BLaER1 treated with 17β-estradiol and CSF1 and Interleukin-3, amounts not matched to agents 10 nM and 100 nM (cell line): ENCODE measurements around the gene FKBP5.

Source experiments
- H3K27ac ChIP-seq, 11 experiments: shearing (Covaris generic); formaldehyde crosslinking; 2 replicates each; pipeline ENCODE4 v1.8.1; 2022
- H3K27me3 ChIP-seq, 11 experiments: shearing (Covaris generic); formaldehyde crosslinking; 2 replicates each; pipeline ENCODE4 v1.8.1; 2022
- H3K36me3 ChIP-seq, 11 experiments: shearing (Covaris generic); formaldehyde crosslinking; 2 replicates each; pipeline ENCODE4 v1.8.1; 2022
- H3K4me1 ChIP-seq, 10 experiments: shearing (Covaris generic); formaldehyde crosslinking; 2 replicates each; pipeline ENCODE4 v1.8.1; 2022
- H3K4me2 ChIP-seq, 11 experiments: shearing (Covaris generic); formaldehyde crosslinking; 2 replicates each; pipeline ENCODE4 v1.8.1; 2022
- H3K4me3 ChIP-seq, 10 experiments: shearing (Covaris generic); formaldehyde crosslinking; 2 replicates each; pipeline ENCODE4 v1.8.1; 2022
- H3K9ac ChIP-seq, 11 experiments: shearing (Covaris generic); formaldehyde crosslinking; 2 replicates each; pipeline ENCODE4 v1.8.1; 2022
- H3K9me3 ChIP-seq, 11 experiments: shearing (Covaris generic); formaldehyde crosslinking; replicated peaks in 1 of 11; 2 replicates each; pipeline ENCODE4 v1.8.1; 2022
- H4K20me1 ChIP-seq, 11 experiments: shearing (Covaris generic); formaldehyde crosslinking; 2 replicates each; pipeline ENCODE4 v1.8.1; 2022
- Cebpa-rat ChIP-seq, 11 experiments: shearing (Covaris generic); IDR thresholded peaks; 2 replicates each; pipeline ENCODE4 v1.8.1; 2022

FKBP5 gene

DNA sequence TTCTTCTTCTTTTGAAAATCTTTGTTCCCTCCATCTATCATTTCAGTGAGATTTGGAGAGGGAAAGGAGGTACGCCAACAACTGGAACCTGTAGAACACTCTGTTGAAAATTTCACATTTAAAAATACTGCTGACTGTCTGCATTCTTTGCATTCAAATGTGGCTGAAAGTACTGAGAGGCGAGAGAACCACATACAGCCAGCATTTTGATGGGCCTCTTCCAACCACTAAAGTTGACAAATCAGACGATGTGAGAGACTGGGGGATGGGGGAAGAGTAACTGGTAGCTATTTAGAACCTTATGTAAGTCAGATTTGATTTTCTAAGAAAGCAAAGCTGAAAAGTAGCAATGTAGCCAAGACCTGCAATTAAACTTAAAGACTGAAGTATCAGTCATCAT, 77.5 kb downstream of the FKBP5 start:
- Histone ChIP-seq H3K27ac (no peak overlapping the region; a peak in 1 of 22 replicates), H3K9ac (no peak overlapping the region), H3K4me1 (peaks cover 0 to 24% (median 7%) of the 10 kb centered on the region in 10 experiments; a peak in 10 of 20 replicates), H3K27me3 (no peaks in the 10 kb centered on the region), H3K4me3 (no peak overlapping the region), H3K9me3 (peaks cover 0 to 22% (median 14%) of the 10 kb centered on the region in 11 experiments; a peak in 15 of 22 replicates), H4K20me1 (no peaks in the 10 kb centered on the region), H3K36me3 (peaks cover 41 to 93% (median 73%) of the 10 kb centered on the region in 11 experiments), H3K4me2 (no peak overlapping the region)
- no peak for TF ChIP-seq Cebpa-rat (IDR thresholded peaks at IDR 0.05)

DNA sequence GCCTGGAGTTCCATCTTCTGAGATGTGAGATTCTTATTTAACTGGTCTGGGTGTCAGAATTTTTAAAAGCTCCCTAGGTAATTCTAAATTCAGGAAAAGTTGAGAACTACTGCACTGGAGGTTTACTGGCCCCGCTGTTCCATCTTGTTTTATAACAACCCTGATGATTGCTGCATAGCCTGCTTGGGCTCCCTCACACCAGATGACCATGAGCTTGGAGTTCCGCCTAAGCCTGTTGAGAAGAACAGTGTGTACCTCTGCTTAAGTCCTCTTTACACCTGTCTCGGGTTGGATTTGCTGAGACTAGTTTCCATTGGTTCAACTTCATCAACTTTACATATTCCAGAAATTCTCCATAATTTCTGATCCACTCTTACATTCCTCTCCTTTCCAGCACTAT, 77.9 kb downstream of the FKBP5 start:
- Histone ChIP-seq H3K27ac (no peak overlapping the region; a peak in 1 of 22 replicates), H3K4me3 (no peak overlapping the region), H3K9ac (no peak overlapping the region), H3K4me2 (no peak overlapping the region), H4K20me1 (no peaks in the 10 kb centered on the region), H3K9me3 (peaks cover 0 to 22% (median 14%) of the 10 kb centered on the region in 11 experiments; a peak in 16 of 22 replicates), H3K36me3 (peaks cover 41 to 91% (median 72%) of the 10 kb centered on the region in 11 experiments), H3K4me1 (peaks cover 0 to 24% (median 3%) of the 10 kb centered on the region in 10 experiments; a peak in 10 of 20 replicates), H3K27me3 (no peaks in the 10 kb centered on the region)
- no peak for TF ChIP-seq Cebpa-rat (IDR thresholded peaks at IDR 0.05)

DNA sequence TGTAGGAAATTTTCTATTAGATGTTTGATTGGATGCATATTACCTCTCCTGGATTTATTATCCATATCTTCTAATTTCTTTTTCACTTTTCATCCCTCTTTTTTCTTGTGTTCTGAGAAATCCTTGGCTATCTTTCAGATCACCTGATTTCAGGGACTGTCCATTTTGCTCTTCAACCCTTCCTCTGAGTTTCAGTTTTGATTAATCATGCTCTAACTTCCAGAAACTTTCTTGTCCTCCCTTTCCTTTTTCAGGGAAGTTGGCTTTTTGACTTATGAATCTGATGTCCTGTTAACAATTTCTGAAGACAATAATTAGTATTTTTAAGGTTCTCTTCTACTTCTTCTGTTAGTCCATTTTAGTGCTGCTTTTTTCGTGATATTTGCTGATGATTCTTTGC, 79.1 kb downstream of the FKBP5 start:
- H3K36me3 ChIP-seq: peaks cover 35 to 91% (median 68%) of the 10 kb centered on the region in 11 experiments
- H3K9ac ChIP-seq: no peak overlapping the region
- H3K4me2 ChIP-seq: peak overlapping the region in 2 of 11 experiments; percentile 2 to 42; a peak in 1 of 22 replicates
- H3K27ac ChIP-seq: no peak overlapping the region
- no peaks in the 10 kb centered on the region for H4K20me1 ChIP-seq
- H3K27me3 ChIP-seq: no peaks in the 10 kb centered on the region
- TF ChIP-seq Cebpa-rat (IDR thresholded peaks at IDR 0.05): no peak
- H3K9me3 ChIP-seq: peaks cover 12 to 28% (median 23%) of the 10 kb centered on the region in 11 experiments; a peak in 20 of 22 replicates
- no peak overlapping the region for H3K4me3 ChIP-seq
- peaks cover 0 to 26% (median 2%) of the 10 kb centered on the region in 10 experiments; a peak in 9 of 20 replicates for H3K4me1 ChIP-seq

DNA sequence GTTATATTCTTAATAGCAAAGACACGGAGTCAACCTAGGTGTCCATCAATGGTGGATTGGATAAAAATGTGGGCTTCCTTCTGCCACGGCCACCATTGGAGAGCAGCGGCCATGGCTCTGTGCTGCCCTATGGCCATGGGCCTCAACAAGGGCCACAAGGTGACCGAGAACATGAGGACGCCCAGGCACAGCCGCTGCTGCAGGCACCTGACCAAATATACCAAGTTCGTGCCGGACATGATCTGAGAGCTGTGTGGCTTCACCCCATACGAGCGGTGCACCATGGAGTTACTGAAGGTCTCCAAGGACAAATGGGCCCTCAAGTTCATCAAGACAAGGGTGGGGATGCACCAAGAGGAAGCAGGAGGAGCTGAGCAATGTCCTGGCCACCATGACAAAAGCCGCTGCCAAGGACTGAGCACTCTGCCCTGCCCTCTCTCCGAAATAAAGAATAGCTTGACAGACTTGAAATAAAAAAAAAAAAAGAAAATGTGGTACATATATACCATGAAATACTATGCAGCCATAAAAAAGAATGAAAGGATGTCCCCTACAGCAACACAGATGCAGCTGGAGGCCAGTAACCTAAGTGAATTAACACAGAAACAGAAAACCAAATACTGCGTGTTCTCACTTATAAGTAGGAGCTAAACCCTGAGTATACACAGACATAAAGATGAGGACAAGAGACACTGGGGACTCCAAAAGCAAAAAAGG, 81.0 kb downstream of the FKBP5 start:
- Histone ChIP-seq H3K27me3 (no peaks in the 10 kb centered on the region), H3K4me2 (no peak overlapping the region), H3K36me3 (peaks cover 20 to 77% (median 49%) of the 10 kb centered on the region in 11 experiments), H4K20me1 (no peaks in the 10 kb centered on the region), H3K27ac (no peak overlapping the region), H3K4me3 (no peak overlapping the region), H3K9me3 (peaks cover 7 to 29% (median 22%) of the 10 kb centered on the region in 11 experiments; a peak in 20 of 22 replicates), H3K9ac (no peak overlapping the region), H3K4me1 (peaks cover 6 to 38% (median 16%) of the 10 kb centered on the region in 10 experiments)
- no peak for TF ChIP-seq Cebpa-rat (IDR thresholded peaks at IDR 0.05)

DNA sequence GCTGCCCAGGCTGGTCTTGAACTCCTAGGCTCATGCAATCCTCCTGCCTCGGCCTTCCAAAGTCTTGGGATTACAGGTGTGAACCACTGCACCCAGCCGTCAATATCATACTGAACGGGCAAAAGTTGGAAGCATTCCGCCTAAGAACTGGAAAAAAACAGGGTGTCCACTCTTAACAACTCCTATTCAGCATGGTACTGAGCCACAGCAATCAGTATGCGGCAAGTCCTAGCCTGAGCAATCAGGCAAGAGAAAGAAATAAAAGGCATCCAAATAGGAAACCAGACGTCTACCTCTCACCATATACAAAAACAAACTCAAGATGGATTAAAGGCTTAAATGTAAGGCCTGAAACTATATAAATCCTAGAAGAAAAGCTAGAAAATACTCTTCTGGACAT, 83.1 kb downstream of the FKBP5 start:
- Histone ChIP-seq H3K4me1 (peaks cover 27 to 59% (median 37%) of the 10 kb centered on the region in 10 experiments), H3K9ac (no peak overlapping the region), H3K36me3 (peaks cover 4 to 59% (median 37%) of the 10 kb centered on the region in 11 experiments; a peak in 21 of 22 replicates), H3K4me2 (peak overlapping the region in 3 of 11 experiments; percentile 21 to 36 (median 29); a peak in 3 of 22 replicates), H3K9me3 (peaks cover 0 to 27% (median 20%) of the 10 kb centered on the region in 11 experiments; a peak in 15 of 22 replicates), H3K27me3 (no peaks in the 10 kb centered on the region), H3K4me3 (no peak overlapping the region), H3K27ac (peak overlapping the region in 2 of 11 experiments; percentile 25 to 27; a peak in 4 of 22 replicates), H4K20me1 (no peaks in the 10 kb centered on the region)
- TF ChIP-seq Cebpa-rat (IDR thresholded peaks at IDR 0.05): no peak

DNA sequence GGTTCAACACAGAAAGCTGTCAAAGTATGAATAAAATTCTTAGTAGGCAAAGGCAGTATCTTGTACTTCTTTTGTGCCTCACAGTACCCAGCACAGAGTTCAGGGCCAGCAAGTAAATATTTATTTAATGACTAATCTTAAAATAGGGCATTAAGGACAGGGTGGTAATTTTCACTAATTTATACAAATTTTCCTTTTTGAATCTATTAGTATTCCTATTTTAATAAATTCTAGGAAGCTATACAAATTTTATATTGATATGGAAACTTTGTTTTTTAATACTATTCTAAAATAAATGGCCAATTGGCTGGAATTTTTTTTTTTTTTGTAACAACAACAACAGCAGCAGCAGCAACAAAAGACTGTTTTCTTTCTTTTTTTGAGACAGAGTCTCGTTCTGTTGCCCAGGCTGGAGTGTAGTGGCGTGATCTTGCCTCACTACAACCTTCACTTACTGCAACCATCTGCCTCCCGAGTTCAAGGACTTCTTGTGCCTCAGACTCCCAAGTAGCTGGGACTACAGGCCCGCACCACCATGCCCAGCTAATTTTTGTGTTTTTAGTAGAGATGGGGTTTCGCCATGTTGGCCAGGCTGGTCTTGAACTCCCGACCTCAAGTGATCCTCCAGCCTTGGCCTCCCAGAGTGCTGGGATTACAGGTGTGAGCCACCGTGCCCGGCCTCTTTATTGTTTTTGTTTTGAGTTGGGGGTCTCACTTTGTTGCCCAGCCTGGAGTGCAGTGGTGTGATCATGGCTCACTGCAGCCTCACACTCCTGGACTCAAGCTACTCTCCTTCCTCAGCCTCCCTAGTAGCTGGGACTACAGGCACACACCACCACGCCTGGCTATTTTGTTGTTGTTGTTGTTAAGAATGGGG, 85.2 kb downstream of the FKBP5 start:
- H4K20me1 ChIP-seq: no peaks in the 10 kb centered on the region
- no peak for TF ChIP-seq Cebpa-rat (IDR thresholded peaks at IDR 0.05)
- peak overlapping the region in 5 of 11 experiments; percentile 33 to 80 (median 73); a peak in 6 of 22 replicates for H3K9ac ChIP-seq
- H3K27me3 ChIP-seq: no peaks in the 10 kb centered on the region
- H3K27ac ChIP-seq: peak overlapping the region; percentile 67 to 91 (median 85); a peak in 21 of 22 replicates
- 0 out of 20 replicates have a peak overlapping the region, but pooled peaks of 1 of the 10 experiments have one; percentile 43 for H3K4me3 ChIP-seq
- H3K4me2 ChIP-seq: peak overlapping the region in 10 of 11 experiments; percentile 63 to 93 (median 78); a peak in 17 of 22 replicates
- H3K4me1 ChIP-seq: peaks cover 36 to 68% (median 52%) of the 10 kb centered on the region in 10 experiments
- peaks cover 0 to 27% (median 20%) of the 10 kb centered on the region in 11 experiments; a peak in 15 of 22 replicates for H3K9me3 ChIP-seq
- H3K36me3 ChIP-seq: peaks cover 4 to 39% (median 29%) of the 10 kb centered on the region in 11 experiments; a peak in 20 of 22 replicates

DNA sequence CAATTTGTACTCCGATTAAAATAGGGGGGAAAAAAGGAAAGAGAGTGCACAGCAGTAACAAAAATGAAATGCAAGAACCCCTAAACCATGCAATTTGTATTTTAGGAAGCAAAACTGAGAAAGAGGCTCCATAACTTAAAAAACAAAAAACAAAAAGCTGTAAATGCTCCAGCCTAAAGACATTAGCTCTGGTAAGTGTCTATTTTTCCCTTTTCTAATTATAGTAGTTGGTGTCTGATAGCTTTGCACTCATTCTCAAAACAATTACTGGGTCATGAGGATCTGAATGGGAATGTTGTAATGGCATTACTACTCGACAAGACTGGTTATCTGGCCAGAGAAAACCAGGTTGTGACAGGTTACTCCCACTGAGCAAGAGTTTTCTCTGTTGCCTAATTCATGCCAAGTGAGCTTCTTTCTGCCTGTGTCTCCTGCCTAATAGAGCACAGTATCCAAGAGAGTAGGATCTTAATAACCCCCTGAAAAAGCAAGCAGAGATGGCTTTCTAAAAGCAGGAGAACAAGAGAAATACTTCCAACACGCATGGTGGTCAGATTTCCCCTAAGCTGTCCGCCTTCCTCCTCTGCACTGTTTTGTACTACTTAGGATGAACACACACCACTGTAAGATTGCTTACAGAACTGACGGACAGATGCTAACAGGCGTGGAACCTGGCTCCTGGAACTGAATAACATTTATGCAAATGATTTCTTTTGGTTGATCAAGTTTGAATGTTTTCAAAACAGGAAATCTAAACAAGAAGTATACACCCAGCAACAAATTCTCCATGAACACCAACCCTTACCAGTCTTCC, 86.4 kb downstream of the FKBP5 start:
- H3K4me3 ChIP-seq: peak overlapping the region in 8 of 10 experiments; percentile 3 to 46 (median 34); a peak in 13 of 20 replicates

More for the DNA sequence above, 86.4 kb downstream of the FKBP5 start:
- Histone ChIP-seq H3K4me2 (peak overlapping the region; percentile 63 to 93 (median 79)), H3K9me3 (peaks cover 0 to 20% (median 15%) of the 10 kb centered on the region in 11 experiments; a peak in 15 of 22 replicates), H4K20me1 (no peaks in the 10 kb centered on the region), H3K27ac (peak overlapping the region; percentile 67 to 91 (median 85)), H3K4me1 (peaks cover 36 to 72% (median 53%) of the 10 kb centered on the region in 10 experiments), H3K36me3 (peaks cover under 1 to 29% (median 18%) of the 10 kb centered on the region in 11 experiments; a peak in 20 of 22 replicates), H3K9ac (peak overlapping the region; percentile 62 to 80 (median 72); a peak in 21 of 22 replicates), H3K27me3 (no peaks in the 10 kb centered on the region)
- TF ChIP-seq Cebpa-rat (IDR thresholded peaks at IDR 0.05): no peak
